MG63 (cell line): Measurements from ENCODE around the gene TMEM179B. TPM values are rescaled to one million over a fixed set of nuclear protein-coding genes. Genes with fewer than 3 reads are reported as not detected.
"Not testable (repeated sequence)": the region's sequence is repeated elsewhere in the genome, so short reads cannot be mapped to it uniquely, and the experiment has no call there.

Source experiments
- DNase-seq: peaks from one replicate; pipeline ENCODE4 v3.0.0-alpha.2; 2020
- H3K27me3 ChIP-seq: fragments of 250-450 bp; sonication (Bioruptor Pico); 2 replicates; pipeline ENCODE4 v1.5.1; 2020; ENCODE audit warnings: mild to moderate bottlenecking, moderate library complexity
- H3K36me3 ChIP-seq: fragments of 250-450 bp; sonication (Bioruptor Pico); 2 replicates; pipeline ENCODE4 v1.5.1; 2020; ENCODE audit warnings: mild to moderate bottlenecking, moderate library complexity
- H3K4me3 ChIP-seq: fragments of 250-450 bp; sonication (Bioruptor Pico); 2 replicates; pipeline ENCODE4 v1.5.1; 2020; ENCODE audit warnings: mild to moderate bottlenecking, moderate library complexity
- H3K9me3 ChIP-seq: fragments of 250-450 bp; sonication (Bioruptor Pico); 2 replicates; pipeline ENCODE4 v1.5.1; 2020; ENCODE audit warnings: mild to moderate bottlenecking, moderate library complexity
- total RNA-seq: library from RNA; depleted of rRNA; stranded (reverse); fragments of >200 nt; shearing (Covaris generic); gene quantifications from 2 replicates; pipeline ENCODE4 v1.2.3, GENCODE V29; 2014; ENCODE audit warnings: low replicate concordance; rRNA removed

Gene TMEM179B
- 27.5 and 46.6 TPM in 2 replicates for total RNA-seq

- no peaks in the 10 kb centered on the region for H3K27me3 ChIP-seq
- DNase-seq = peak; percentile 97
- H3K4me3 ChIP-seq = peak within 1 kb of the TSS; percentile 71
- H3K9me3 ChIP-seq = no peaks in the 10 kb centered on the region
- H3K36me3 ChIP-seq = peaks cover 37% of the 10 kb centered on the region
Measured at GRCh38 chr11:62787005-62787759, at the start of gene TMEM179B. TMEM179B (plus strand) TSS chr11:62787402; CDS start chr11:62787432, 30 bp downstream.

GRCh38 chr11:62747475-62748160 is 39.6 kb upstream of the TMEM179B start:
- Histone ChIP-seq H3K9me3 (no peaks in the 10 kb centered on the region), H3K27me3 (no peaks in the 10 kb centered on the region), H3K4me3 (no peak overlapping the region), H3K36me3 (peaks cover 8% of the 10 kb centered on the region)
- no peak for DNase-seq

- not testable (repeated sequence) for DNase-seq, H3K27me3 ChIP-seq, H3K9me3 ChIP-seq, H3K4me3 ChIP-seq, H3K36me3 ChIP-seq
Measured at GRCh38 chr11:62749931-62750330, 37.3 kb upstream of the TMEM179B start.

GRCh38 chr11:62752177-62752785 is 34.9 kb upstream of the TMEM179B start:
- no peak overlapping the region for H3K4me3 ChIP-seq
- no peak for DNase-seq

GRCh38 chr11:62752994-62753735 is 34.0 kb upstream of the TMEM179B start:
- Histone ChIP-seq H3K36me3 (peaks cover 8% of the 10 kb centered on the region), H3K27me3 (no peaks in the 10 kb centered on the region), H3K4me3 (peak overlapping the region; percentile 85), H3K9me3 (no peaks in the 10 kb centered on the region)
- DNase-seq = no peak

More at GRCh38 chr11:62752177-62752785, 34.9 kb upstream of the TMEM179B start:
- no peaks in the 10 kb centered on the region for H3K9me3 ChIP-seq
- no peaks in the 10 kb centered on the region for H3K27me3 ChIP-seq
- peaks cover 8% of the 10 kb centered on the region for H3K36me3 ChIP-seq

- peaks cover 8% of the 10 kb centered on the region for H3K36me3 ChIP-seq
- no peaks in the 10 kb centered on the region for H3K27me3 ChIP-seq
- peak within 1 kb of the TSS; percentile 85 for H3K4me3 ChIP-seq
- no peaks in the 10 kb centered on the region for H3K9me3 ChIP-seq
- peak; percentile 98 for DNase-seq
Measured at GRCh38 chr11:62753736-62754603, 33.2 kb upstream of the TMEM179B start, which contains the start of gene ZBTB3. ZBTB3 (minus strand) TSS chr11:62754160; CDS start chr11:62753664, 496 bp downstream.

- no peak for DNase-seq
- Histone ChIP-seq H3K36me3 (peaks cover 6% of the 10 kb centered on the region; the same call in 1 of the 2 replicates), H3K27me3 (no peaks in the 10 kb centered on the region), H3K9me3 (no peaks in the 10 kb centered on the region), H3K4me3 (no peak overlapping the region)
Measured at GRCh38 chr11:62755086-62755615, 32.1 kb upstream of the TMEM179B start.

- no peak for DNase-seq
- Histone ChIP-seq H3K4me3 (no peak overlapping the region), H3K27me3 (no peaks in the 10 kb centered on the region), H3K9me3 (no peaks in the 10 kb centered on the region), H3K36me3 (peaks cover 4% of the 10 kb centered on the region; the same call in 1 of the 2 replicates)
Measured at GRCh38 chr11:62757846-62758788, 29.1 kb upstream of the TMEM179B start.

- not testable (repeated sequence) for DNase-seq, H3K9me3 ChIP-seq, H3K27me3 ChIP-seq
- Histone ChIP-seq H3K4me3 (peak overlapping the region; percentile 95), H3K36me3 (peaks cover 15% of the 10 kb centered on the region)
Measured at GRCh38 chr11:62760867-62761227, 26.4 kb upstream of the TMEM179B start.

GRCh38 chr11:62770778-62771143 is 16.4 kb upstream of the TMEM179B start:
- Histone ChIP-seq H3K9me3 (no peaks in the 10 kb centered on the region), H3K36me3 (peaks cover 4% of the 10 kb centered on the region), H3K27me3 (no peaks in the 10 kb centered on the region), H3K4me3 (peak overlapping the region; percentile 61)
- DNase-seq = peak; percentile 32

- DNase-seq = peak; percentile 98
- Histone ChIP-seq H3K9me3 (no peaks in the 10 kb centered on the region), H3K27me3 (no peaks in the 10 kb centered on the region), H3K4me3 (peak within 1 kb of the TSS; percentile 61), H3K36me3 (peaks cover 2% of the 10 kb centered on the region)
Measured at GRCh38 chr11:62771144-62772021, 15.8 kb upstream of the TMEM179B start, which contains the start of gene TAF6L. TAF6L (plus strand) TSS chr11:62771396; CDS start chr11:62775784, 4,388 bp downstream.

- no peak for DNase-seq
- Histone ChIP-seq H3K27me3 (no peaks in the 10 kb centered on the region), H3K36me3 (peaks cover 2% of the 10 kb centered on the region), H3K9me3 (no peaks in the 10 kb centered on the region), H3K4me3 (no peak overlapping the region)
Measured at GRCh38 chr11:62774407-62774806, 12.8 kb upstream of the TMEM179B start.

GRCh38 chr11:62775646-62776045 is 11.6 kb upstream of the TMEM179B start:
- Histone ChIP-seq H3K4me3 (no peak overlapping the region), H3K9me3 (no peaks in the 10 kb centered on the region), H3K36me3 (peaks cover 9% of the 10 kb centered on the region), H3K27me3 (no peaks in the 10 kb centered on the region)
- DNase-seq = no peak

GRCh38 chr11:62777389-62777788 is 9.8 kb upstream of the TMEM179B start:
- no peaks in the 10 kb centered on the region for H3K9me3 ChIP-seq
- peaks cover 9% of the 10 kb centered on the region for H3K36me3 ChIP-seq
- no peak overlapping the region for H3K4me3 ChIP-seq
- no peak for DNase-seq
- H3K27me3 ChIP-seq = no peaks in the 10 kb centered on the region
